Stimulated activated CD4-positive, alpha-beta T cell treated with anti-CD3 and anti-CD28 coated beads, Interleukin-4, amount 100 ng/mL, for 24 hours (primary cell): ENCODE measurements around the gene AGO3.
"Not testable (repeated sequence)": the region's sequence is repeated elsewhere in the genome, so short reads cannot be mapped to it uniquely, and the experiment has no call there.

Source experiments
- DNase-seq: peaks from one replicate; pipeline ENCODE4 v3.0.0-alpha.2; 2020

The AGO3 gene

GRCh38 chr1:35927472-35927871, 3.4 kb upstream of the AGO3 start:
- DNase-seq: no peak

GRCh38 chr1:35929730-35930592, 944 bp upstream of the AGO3 start:
- peak; percentile 53 for DNase-seq

- DNase-seq: no peak
These were observed 697 bp downstream of the AGO3 start for GRCh38 chr1:35931446-35932157.

- no peak for DNase-seq
These were observed 1.3 kb downstream of the AGO3 start for GRCh38 chr1:35932158-35932636.

- DNase-seq: no peak
These were observed 2.0 kb downstream of the AGO3 start for GRCh38 chr1:35932941-35933340.

GRCh38 chr1:35935442-35936388, 4.8 kb downstream of the AGO3 start:
- no peak for DNase-seq

GRCh38 chr1:35936838-35937237, 5.9 kb downstream of the AGO3 start:
- DNase-seq: no peak

GRCh38 chr1:35939484-35939883, 8.6 kb downstream of the AGO3 start:
- DNase-seq: no peak

GRCh38 chr1:35945327-35945726, 14.4 kb downstream of the AGO3 start:
- no peak for DNase-seq

GRCh38 chr1:35947547-35947946, 16.6 kb downstream of the AGO3 start:
- no peak for DNase-seq

GRCh38 chr1:35958558-35958957, 27.7 kb downstream of the AGO3 start:
- DNase-seq: no peak

- DNase-seq: no peak
These were observed 28.4 kb downstream of the AGO3 start for GRCh38 chr1:35959304-35959703.

GRCh38 chr1:35962952-35963351, 32.0 kb downstream of the AGO3 start:
- DNase-seq: no peak

- not testable (repeated sequence) for DNase-seq
These were observed 33.4 kb downstream of the AGO3 start for GRCh38 chr1:35964277-35964676.

- DNase-seq: no peak
These were observed 37.5 kb downstream of the AGO3 start for GRCh38 chr1:35968396-35968795.

GRCh38 chr1:35971601-35972000, 40.7 kb downstream of the AGO3 start:
- no peak for DNase-seq

- DNase-seq: not testable (repeated sequence)
These were observed 41.7 kb downstream of the AGO3 start for GRCh38 chr1:35972631-35973030.

- DNase-seq: no peak
These were observed 49.2 kb downstream of the AGO3 start for GRCh38 chr1:35980090-35980489.

GRCh38 chr1:35988237-35988636, 57.3 kb downstream of the AGO3 start:
- no peak for DNase-seq

GRCh38 chr1:36006941-36007500, 76.1 kb downstream of the AGO3 start:
- DNase-seq: no peak

- no peak for DNase-seq
These were observed 76.8 kb downstream of the AGO3 start for GRCh38 chr1:36007741-36008140.

GRCh38 chr1:36008546-36009197, 77.8 kb downstream of the AGO3 start:
- no peak for DNase-seq
